Glutamatergic neuron (in vitro differentiated cells): ENCODE results near the gene MAP3K15. TPM values are rescaled to one million over a fixed set of nuclear protein-coding genes. Genes with fewer than 3 reads are reported as not detected.

Source experiments
- DNase-seq: peaks from one replicate; pipeline ENCODE4 v3.0.0; 2022
- H3K27ac Mint-ChIP-seq: one replicate; pipeline ENCODE4 v1.8.0; 2020; ENCODE audit warnings: mild to moderate bottlenecking, mixed read lengths, inconsistent platforms; ENCODE audit not compliant: unreplicated experiment
- H3K27me3 Mint-ChIP-seq: one replicate; pipeline ENCODE4 v1.8.0; 2020; ENCODE audit warnings: mild to moderate bottlenecking, moderate library complexity, mixed read lengths, inconsistent platforms; ENCODE audit not compliant: unreplicated experiment
- H3K36me3 Mint-ChIP-seq: one replicate; pipeline ENCODE4 v1.8.0; 2020; ENCODE audit warnings: mild to moderate bottlenecking, mixed read lengths, inconsistent platforms; ENCODE audit not compliant: unreplicated experiment
- H3K4me1 Mint-ChIP-seq: one replicate; pipeline ENCODE4 v1.8.0; 2020; ENCODE audit warnings: mild to moderate bottlenecking, low read depth, mixed read lengths, inconsistent platforms; ENCODE audit not compliant: unreplicated experiment
- H3K4me3 Mint-ChIP-seq: one replicate; pipeline ENCODE4 v1.8.0; 2020; ENCODE audit warnings: mild to moderate bottlenecking, mixed read lengths, inconsistent platforms; ENCODE audit not compliant: unreplicated experiment
- H3K9me3 Mint-ChIP-seq: one replicate; pipeline ENCODE4 v1.8.0; 2020; ENCODE audit warnings: mild to moderate bottlenecking, moderate library complexity, mixed read lengths, inconsistent platforms; ENCODE audit not compliant: unreplicated experiment
- long read RNA-seq: library from polyadenylated mRNA; unstranded; transcript quantifications from one replicate; pipeline ENCODE4 v2.0.0, GENCODE V29; 2020; ENCODE audit not compliant: unreplicated experiment
- total RNA-seq: library from RNA; stranded (reverse); fragmentation: NEBNext Ultra II Directional; extraction: Animal tissue kit (Norgen Biotek cat#: 25700); gene quantifications from one replicate; pipeline ENCODE4 v1.2.1, GENCODE V29; 2021; ENCODE audit not compliant: unreplicated experiment
- TF ChIP-seq, protein P1 (sequence below): fragments of 200-600 bp; sonication (generic); IDR thresholded peaks from one replicate; pipeline ENCODE4 v1.5.0; 2021; ENCODE audit not compliant: partially characterized antibody, unreplicated experiment

MAP3K15 gene, protein sequence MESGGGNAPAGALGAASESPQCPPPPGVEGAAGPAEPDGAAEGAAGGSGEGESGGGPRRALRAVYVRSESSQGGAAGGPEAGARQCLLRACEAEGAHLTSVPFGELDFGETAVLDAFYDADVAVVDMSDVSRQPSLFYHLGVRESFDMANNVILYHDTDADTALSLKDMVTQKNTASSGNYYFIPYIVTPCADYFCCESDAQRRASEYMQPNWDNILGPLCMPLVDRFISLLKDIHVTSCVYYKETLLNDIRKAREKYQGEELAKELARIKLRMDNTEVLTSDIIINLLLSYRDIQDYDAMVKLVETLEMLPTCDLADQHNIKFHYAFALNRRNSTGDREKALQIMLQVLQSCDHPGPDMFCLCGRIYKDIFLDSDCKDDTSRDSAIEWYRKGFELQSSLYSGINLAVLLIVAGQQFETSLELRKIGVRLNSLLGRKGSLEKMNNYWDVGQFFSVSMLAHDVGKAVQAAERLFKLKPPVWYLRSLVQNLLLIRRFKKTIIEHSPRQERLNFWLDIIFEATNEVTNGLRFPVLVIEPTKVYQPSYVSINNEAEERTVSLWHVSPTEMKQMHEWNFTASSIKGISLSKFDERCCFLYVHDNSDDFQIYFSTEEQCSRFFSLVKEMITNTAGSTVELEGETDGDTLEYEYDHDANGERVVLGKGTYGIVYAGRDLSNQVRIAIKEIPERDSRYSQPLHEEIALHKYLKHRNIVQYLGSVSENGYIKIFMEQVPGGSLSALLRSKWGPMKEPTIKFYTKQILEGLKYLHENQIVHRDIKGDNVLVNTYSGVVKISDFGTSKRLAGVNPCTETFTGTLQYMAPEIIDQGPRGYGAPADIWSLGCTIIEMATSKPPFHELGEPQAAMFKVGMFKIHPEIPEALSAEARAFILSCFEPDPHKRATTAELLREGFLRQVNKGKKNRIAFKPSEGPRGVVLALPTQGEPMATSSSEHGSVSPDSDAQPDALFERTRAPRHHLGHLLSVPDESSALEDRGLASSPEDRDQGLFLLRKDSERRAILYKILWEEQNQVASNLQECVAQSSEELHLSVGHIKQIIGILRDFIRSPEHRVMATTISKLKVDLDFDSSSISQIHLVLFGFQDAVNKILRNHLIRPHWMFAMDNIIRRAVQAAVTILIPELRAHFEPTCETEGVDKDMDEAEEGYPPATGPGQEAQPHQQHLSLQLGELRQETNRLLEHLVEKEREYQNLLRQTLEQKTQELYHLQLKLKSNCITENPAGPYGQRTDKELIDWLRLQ (N-terminal part only)
- 0.37 TPM for total RNA-seq
- long read RNA-seq, result 0 reads

DNA sequence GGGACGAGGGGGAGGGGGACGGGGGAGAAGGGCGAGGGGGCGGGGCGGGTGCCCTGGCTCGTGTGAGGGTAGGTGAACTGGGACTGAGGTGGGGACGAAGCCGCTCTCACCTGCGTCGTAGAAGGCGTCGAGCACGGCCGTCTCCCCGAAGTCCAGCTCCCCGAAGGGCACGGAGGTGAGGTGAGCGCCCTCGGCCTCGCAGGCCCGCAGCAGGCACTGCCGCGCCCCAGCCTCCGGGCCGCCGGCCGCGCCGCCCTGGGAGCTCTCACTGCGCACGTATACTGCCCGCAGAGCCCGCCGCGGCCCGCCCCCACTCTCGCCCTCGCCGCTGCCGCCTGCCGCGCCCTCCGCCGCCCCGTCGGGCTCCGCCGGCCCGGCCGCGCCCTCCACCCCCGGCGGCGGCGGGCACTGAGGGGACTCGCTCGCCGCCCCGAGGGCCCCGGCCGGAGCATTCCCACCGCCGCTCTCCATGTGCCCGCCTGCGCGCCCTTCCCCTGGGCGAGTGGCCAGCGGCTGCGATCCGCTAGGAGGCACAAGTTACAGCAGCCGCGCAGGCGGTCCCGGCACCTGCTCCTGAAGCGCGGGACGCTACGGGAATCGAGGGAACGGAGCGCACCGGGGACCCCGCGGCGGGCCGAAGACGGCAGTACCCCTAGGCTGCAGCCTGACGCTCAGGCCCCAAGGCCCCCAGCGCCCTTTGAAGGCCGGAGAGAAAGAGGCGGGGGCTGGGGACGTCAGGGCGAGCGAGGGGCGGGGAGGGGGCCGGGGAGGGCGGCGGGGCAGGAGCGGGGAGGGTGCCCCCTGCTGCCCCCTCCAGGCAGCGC lies at the start of gene MAP3K15:
MAP3K15 (minus strand) TSS at position 718 of the 824 bp plus-strand sequence; CDS start at position 471, 247 bp downstream.
- Mint-ChIP-seq H3K27me3 (peaks cover 2% of the 10 kb centered on the region), H3K36me3 (no peaks in the 10 kb centered on the region), H3K4me1 (no peaks in the 10 kb centered on the region), H3K27ac (no peak within 1 kb of the TSS), H3K4me3 (no peak within 1 kb of the TSS), H3K9me3 (peaks cover 4% of the 10 kb centered on the region)
- peak; percentile 54 for DNase-seq
- TF ChIP-seq, protein P1, sequence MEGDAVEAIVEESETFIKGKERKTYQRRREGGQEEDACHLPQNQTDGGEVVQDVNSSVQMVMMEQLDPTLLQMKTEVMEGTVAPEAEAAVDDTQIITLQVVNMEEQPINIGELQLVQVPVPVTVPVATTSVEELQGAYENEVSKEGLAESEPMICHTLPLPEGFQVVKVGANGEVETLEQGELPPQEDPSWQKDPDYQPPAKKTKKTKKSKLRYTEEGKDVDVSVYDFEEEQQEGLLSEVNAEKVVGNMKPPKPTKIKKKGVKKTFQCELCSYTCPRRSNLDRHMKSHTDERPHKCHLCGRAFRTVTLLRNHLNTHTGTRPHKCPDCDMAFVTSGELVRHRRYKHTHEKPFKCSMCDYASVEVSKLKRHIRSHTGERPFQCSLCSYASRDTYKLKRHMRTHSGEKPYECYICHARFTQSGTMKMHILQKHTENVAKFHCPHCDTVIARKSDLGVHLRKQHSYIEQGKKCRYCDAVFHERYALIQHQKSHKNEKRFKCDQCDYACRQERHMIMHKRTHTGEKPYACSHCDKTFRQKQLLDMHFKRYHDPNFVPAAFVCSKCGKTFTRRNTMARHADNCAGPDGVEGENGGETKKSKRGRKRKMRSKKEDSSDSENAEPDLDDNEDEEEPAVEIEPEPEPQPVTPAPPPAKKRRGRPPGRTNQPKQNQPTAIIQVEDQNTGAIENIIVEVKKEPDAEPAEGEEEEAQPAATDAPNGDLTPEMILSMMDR, result peak; percentile 42

DNA sequence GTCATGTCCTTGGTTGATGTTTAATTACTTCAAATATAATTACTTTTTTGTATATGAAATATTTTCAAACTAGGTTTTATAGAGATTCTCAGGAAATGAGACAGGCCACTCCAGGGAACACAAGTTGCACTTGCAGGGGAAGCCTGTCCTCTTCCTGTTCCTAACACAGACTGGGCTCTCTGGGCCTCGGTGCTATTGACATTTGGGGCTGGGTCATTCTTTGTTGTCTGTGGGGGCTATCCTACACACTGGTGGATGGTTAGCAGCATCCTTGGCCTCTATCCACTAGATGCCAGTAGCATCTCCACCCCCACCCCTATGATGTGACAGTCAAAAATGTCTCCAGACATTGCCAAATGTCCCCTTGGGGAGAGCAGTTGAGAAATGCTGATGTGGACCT lies 49.3 kb upstream of the MAP3K15 start:
- Mint-ChIP-seq H3K27me3 (no peaks in the 10 kb centered on the region), H3K9me3 (peaks cover 2% of the 10 kb centered on the region), H3K4me3 (no peak overlapping the region), H3K36me3 (no peaks in the 10 kb centered on the region), H3K4me1 (peaks cover 13% of the 10 kb centered on the region), H3K27ac (no peak overlapping the region)
- no peak for DNase-seq
- TF ChIP-seq, protein P1, result no peak

DNA sequence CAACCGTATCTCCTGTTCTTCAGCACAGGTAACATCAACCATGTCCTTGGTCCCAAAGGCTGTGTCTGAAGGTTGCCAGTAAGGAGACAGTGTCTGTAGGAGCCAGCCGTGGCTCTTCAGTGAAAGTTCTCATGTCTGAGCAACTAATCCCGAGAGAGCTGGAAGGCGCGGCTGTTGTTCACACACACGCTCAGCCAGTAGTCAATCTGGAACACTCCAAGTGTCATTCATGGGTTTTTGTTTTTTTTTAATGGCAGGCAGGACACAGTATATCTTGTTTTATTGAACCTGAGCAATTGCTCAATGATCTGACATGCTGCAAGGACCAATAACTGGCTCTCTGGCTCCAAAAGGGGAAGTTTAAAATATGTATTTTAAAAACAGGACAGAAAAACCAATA lies 48.4 kb upstream of the MAP3K15 start:
- TF ChIP-seq, protein P1, result no peak
- H3K36me3 Mint-ChIP-seq, result no peaks in the 10 kb centered on the region
- peaks cover 13% of the 10 kb centered on the region for H3K4me1 Mint-ChIP-seq
- H3K27me3 Mint-ChIP-seq, result no peaks in the 10 kb centered on the region
- no peak overlapping the region for H3K4me3 Mint-ChIP-seq
- H3K9me3 Mint-ChIP-seq, result peaks cover 2% of the 10 kb centered on the region
- DNase-seq, result no peak
- H3K27ac Mint-ChIP-seq, result no peak overlapping the region

DNA sequence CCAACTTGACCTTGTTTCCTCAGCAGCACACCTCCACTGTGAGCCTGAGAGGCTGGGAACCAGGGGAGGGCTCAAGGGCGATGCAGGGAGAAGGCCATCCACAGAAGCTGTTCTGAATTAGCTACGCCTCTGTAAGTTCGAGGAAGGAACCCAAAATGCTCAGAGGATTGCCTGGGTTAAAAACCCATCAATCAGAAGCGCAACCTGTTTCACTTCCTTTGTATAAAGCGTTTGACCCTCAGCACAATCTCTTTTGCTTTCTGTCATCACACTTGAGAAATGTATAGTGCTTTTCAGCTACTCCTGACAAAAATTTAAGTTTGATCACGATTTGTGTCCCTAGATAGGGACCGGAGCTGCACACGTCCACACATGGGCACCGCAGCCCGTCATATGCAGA lies 48.0 kb upstream of the MAP3K15 start:
- TF ChIP-seq, protein P1, result no peak
- H3K9me3 Mint-ChIP-seq, result peaks cover 2% of the 10 kb centered on the region
- H3K4me3 Mint-ChIP-seq, result no peak overlapping the region
- H3K27ac Mint-ChIP-seq, result no peak overlapping the region
- peaks cover 13% of the 10 kb centered on the region for H3K4me1 Mint-ChIP-seq
- no peaks in the 10 kb centered on the region for H3K27me3 Mint-ChIP-seq
- no peaks in the 10 kb centered on the region for H3K36me3 Mint-ChIP-seq
- no peak for DNase-seq
